HCT116 (cell line): Measurements from ENCODE around the gene TASP1. TPM values are rescaled to one million over a fixed set of nuclear protein-coding genes. Genes with fewer than 3 reads are reported as not detected.

Experiments used
- ATAC-seq: fragments of 200-7000 bp; cut with Tn5 transposase; 2 replicates; pipeline ENCODE4 v1.9.1; 2020; ENCODE audit warnings: mild to moderate bottlenecking, moderate library complexity
- BruUV-seq: library from RNA; stranded (reverse); fragments of 400-500 nt; replicated peaks from 2 replicates; lab custom pipeline; 2021; lab: Mats Ljungman, UMichigan
- CTCF ChIA-PET: fragments of 300-600 bp; sonication (Branson Sonifier 250); formaldehyde crosslinking; loops from one replicate; lab custom pipeline; 2021; ENCODE audit warnings: antibody characterized with exemption; lab: Charles Lee
- POLR2A ChIA-PET: fragments of 300-600, 350-600 bp; sonication (Branson Sonifier 250); formaldehyde crosslinking; loops from one replicate; lab custom pipeline; 2021; ENCODE audit warnings: antibody characterized with exemption; lab: Charles Lee
- RAD21 ChIA-PET, 2 experiments: fragments of 300-600 bp; sonication (Branson Sonifier 250); formaldehyde crosslinking; loops; one replicate each; lab custom pipeline; 2023; ENCODE audit warnings: low total read pairs in 2 of 2; ENCODE audit not compliant: uncharacterized antibody in 2 of 2, unreplicated experiment in 2 of 2, low non-redundant PET in 1 of 2; lab: Charles Lee
- DNase-seq: peaks from one replicate; pipeline ENCODE4 v3.0.0-alpha.2; 2010; ENCODE audit warnings: low read depth, low spot score
- H2AFZ ChIP-seq: fragments of 200-600 bp; shearing (Covaris generic), sonication (generic); 2 replicates; pipeline ENCODE4 v1.6.1; 2017; ENCODE audit warnings: low read depth, mixed run types, mixed read lengths, antibody characterized with exemption, low read length; ENCODE audit not compliant: poor library complexity, severe bottlenecking
- H3K27ac ChIP-seq: 2 replicates; pipeline ENCODE4 v1.5.1; 2012; ENCODE audit warnings: low read depth, low read length
- H3K27me3 ChIP-seq: fragments of 200-600 bp; sonication (generic); 2 replicates; pipeline ENCODE4 v1.6.1; 2016; ENCODE audit warnings: mixed run types, low read length, mixed read lengths; ENCODE audit not compliant: insufficient read depth
- H3K36me3 ChIP-seq, 2 experiments: fragments of 200-500 bp in 1 of 2; fragments of 200-600 bp in 1 of 2; sonication (Bioruptor generic) in 1 of 2; sonication (generic) in 1 of 2; 2 replicates each; pipeline versions ENCODE4 v1.5.1 to v1.6.1; 2014 to 2016; ENCODE audit warnings: low read length in 2 of 2, inconsistent platforms in 1 of 2, mixed read lengths in 1 of 2, mixed run types in 1 of 2; ENCODE audit not compliant: insufficient read depth in 2 of 2, control insufficient read depth in 1 of 2
- H3K4me1 ChIP-seq, 2 experiments: fragments of 200-600 bp in 1 of 2; sonication (generic) in 1 of 2; 2 replicates each; pipeline versions ENCODE4 v1.5.1 to v1.6.1; 2012 to 2017; ENCODE audit warnings: low read length in 2 of 2, inconsistent platforms in 1 of 2, mild to moderate bottlenecking in 1 of 2, mixed read lengths in 1 of 2, mixed run types in 1 of 2, moderate library complexity in 1 of 2; ENCODE audit not compliant: insufficient read depth in 2 of 2, control insufficient read depth in 1 of 2
- H3K4me2 ChIP-seq: fragments of 200-600 bp; sonication (generic); 2 replicates; pipeline ENCODE4 v1.6.1; 2017; ENCODE audit warnings: mixed run types, low read length, mixed read lengths
- H3K4me3 ChIP-seq, 2 experiments: fragments of 200-600 bp in 1 of 2; sonication (generic) in 1 of 2; replicated peaks in 1 of 2; 2 replicates each; pipeline ENCODE4 v1.5.1; 2011 to 2016; ENCODE audit warnings: low read length in 2 of 2, control low read depth in 1 of 2, low read depth in 1 of 2, mild to moderate bottlenecking in 1 of 2, mixed read lengths in 1 of 2, mixed run types in 1 of 2
- H3K79me2 ChIP-seq: fragments of 200-600 bp; sonication (generic); 2 replicates; pipeline ENCODE4 v1.6.1; 2017; ENCODE audit warnings: mild to moderate bottlenecking, mixed run types, low read length, moderate library complexity, mixed read lengths; ENCODE audit not compliant: insufficient read depth
- H3K9ac ChIP-seq: fragments of 200-600 bp; sonication (generic); 2 replicates; pipeline ENCODE4 v1.6.1; 2016; ENCODE audit warnings: low read length, mixed read lengths
- H3K9me2 ChIP-seq: fragments of 200-600 bp; sonication (generic), shearing (Covaris generic); 2 replicates; pipeline ENCODE4 v1.6.1; 2017; ENCODE audit warnings: mixed run types, mild to moderate bottlenecking, moderate library complexity; ENCODE audit not compliant: insufficient read depth
- H3K9me3 ChIP-seq, 2 experiments: fragments of 200-500 bp in 1 of 2; fragments of 200-600 bp in 1 of 2; sonication (Bioruptor generic) in 1 of 2; sonication (generic) in 1 of 2; 2 replicates each; pipeline ENCODE4 v1.6.1; 2014 to 2017; ENCODE audit warnings: low read length in 2 of 2, mixed read lengths in 2 of 2, inconsistent platforms in 1 of 2, low read depth in 1 of 2, mild to moderate bottlenecking in 1 of 2, mixed run types in 1 of 2, moderate library complexity in 1 of 2; ENCODE audit not compliant: control insufficient read depth in 1 of 2, insufficient read depth in 1 of 2
- H4K20me1 ChIP-seq: fragments of 200-600 bp; sonication (generic), shearing (Covaris generic); 2 replicates; pipeline ENCODE4 v1.6.1; 2017; ENCODE audit warnings: mixed run types, mild to moderate bottlenecking, moderate library complexity; ENCODE audit not compliant: insufficient read depth
- ATF3 ChIP-seq: IDR thresholded peaks from 2 replicates; pipeline ENCODE4 v1.6.1; 2012
- CEBPB ChIP-seq: IDR thresholded peaks from 2 replicates; pipeline ENCODE4 v1.6.1; 2012; ENCODE audit warnings: low read depth
- CTCF ChIP-seq, 3 experiments: fragments of 200-600 bp in 1 of 3; sonication (generic) in 1 of 3; IDR thresholded peaks in 2 of 3; conservative IDR thresholded peaks in 1 of 3; 2 replicates each; pipeline ENCODE4 v1.5.1; 2012 to 2017; ENCODE audit warnings: low read depth in 2 of 3, low read length in 2 of 3, antibody characterized with exemption in 1 of 3, borderline replicate concordance in 1 of 3, control low read depth in 1 of 3, mild to moderate bottlenecking in 1 of 3, mixed read lengths in 1 of 3, mixed run types in 1 of 3, moderate library complexity in 1 of 3; ENCODE audit not compliant: insufficient read depth in 1 of 3
- ELF1 ChIP-seq: IDR thresholded peaks from 2 replicates; pipeline ENCODE4 v1.6.1; 2012; ENCODE audit warnings: low read depth, borderline replicate concordance
- EZH2 ChIP-seq: fragments of 200-600 bp; sonication (generic); IDR thresholded peaks from 2 replicates; pipeline ENCODE4 v1.6.1; 2017; ENCODE audit warnings: antibody characterized with exemption, mixed run types
- EZH2phosphoT487 ChIP-seq: fragments of 200-600 bp; IDR thresholded peaks from 2 replicates; pipeline ENCODE4 v1.6.1; 2018; ENCODE audit warnings: antibody characterized with exemption, borderline replicate concordance
- FOSL1 ChIP-seq: IDR thresholded peaks from 2 replicates; pipeline ENCODE4 v1.6.1; 2012; ENCODE audit warnings: low read depth
- JUND ChIP-seq: IDR thresholded peaks from 2 replicates; pipeline ENCODE4 v1.6.1; 2012
- MAX ChIP-seq: IDR thresholded peaks from 2 replicates; pipeline ENCODE4 v1.6.1; 2012
- POLR2A ChIP-seq: IDR thresholded peaks from 2 replicates; pipeline ENCODE4 v1.7.0; 2011; ENCODE audit warnings: borderline replicate concordance; ENCODE audit not compliant: insufficient read depth, insufficient read length; ENCODE audit errors: extremely low read depth
- POLR2AphosphoS5 ChIP-seq: IDR thresholded peaks from 2 replicates; pipeline ENCODE4 v1.6.1; 2011; ENCODE audit warnings: mild to moderate bottlenecking, low read depth, low read length, moderate library complexity
- RAD21 ChIP-seq: IDR thresholded peaks from 2 replicates; pipeline ENCODE4 v1.6.1; 2012; ENCODE audit warnings: low read depth, mild to moderate bottlenecking
- ZFX ChIP-seq: fragments of 450-650 bp; IDR thresholded peaks from 2 replicates; pipeline ENCODE4 v1.6.1; 2017
- ZNF274 ChIP-seq: fragments of 200-500 bp; sonication (Bioruptor generic); IDR thresholded peaks from 2 replicates; pipeline ENCODE4 v1.6.1; 2014; ENCODE audit warnings: mild to moderate bottlenecking, low read depth, low read length, inconsistent platforms
- intact Hi-C: fragments of 100-400 bp; cut with micrococcal nuclease; formaldehyde crosslinking; loops from 2 replicates; pipeline ENCODE4 v1.10.0; 2022
- total RNA-seq: library from RNA; stranded (reverse); gene quantifications from one replicate; pipeline ENCODE4 v1.2.1, GENCODE V29; 2021; ENCODE audit not compliant: unreplicated experiment

Gene TASP1
- total RNA-seq, 1 experiment from 2014 or later: 19.1 TPM

DNA sequence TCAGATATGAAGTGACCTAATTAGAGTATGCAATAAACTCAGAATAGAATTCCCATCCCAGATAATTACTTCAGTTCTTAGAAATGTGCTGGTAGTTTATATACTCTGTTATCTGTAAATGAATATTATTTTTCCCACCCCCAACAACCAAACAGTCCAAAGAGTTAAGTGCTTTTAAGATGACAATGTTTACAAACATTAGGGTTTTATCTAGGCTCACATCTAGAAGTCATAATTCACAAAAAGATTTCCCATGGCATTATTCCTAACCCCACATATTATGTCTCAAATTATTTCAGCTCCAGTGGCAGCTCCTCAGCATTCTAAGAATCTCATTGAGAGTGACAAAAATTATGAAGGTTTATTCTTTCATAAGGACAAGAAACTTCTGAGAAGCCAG lies 120.9 kb downstream of the TASP1 start:
- ATAC-seq (no peak), DNase-seq (no peak)
- POLR2A ChIA-PET: no interaction called here
- no TSS peak for BruUV-seq
- no peaks in the 10 kb centered on the region for H3K4me1 ChIP-seq
- intact Hi-C loops: no loop called here
- H3K9me3 ChIP-seq: no peaks in the 10 kb centered on the region
- H4K20me1 ChIP-seq: no peaks in the 10 kb centered on the region
- H3K4me2 ChIP-seq: no peak overlapping the region
- no peak for TF ChIP-seq JUND
- TF ChIP-seq POLR2A: no peak
- no peak for TF ChIP-seq POLR2AphosphoS5
- TF ChIP-seq FOSL1: no peak
- no peak for TF ChIP-seq EZH2phosphoT487
- TF ChIP-seq ATF3: no peak
- TF ChIP-seq ZNF274: no peak
- no peak for TF ChIP-seq RAD21
- TF ChIP-seq ELF1: no peak
- no peaks in the 10 kb centered on the region for H3K27me3 ChIP-seq
- H3K4me3 ChIP-seq: no peak overlapping the region
- H3K27ac ChIP-seq: no peak overlapping the region
- RAD21 ChIA-PET: no interaction called here
- CTCF ChIA-PET: interaction anchor here (0.8 kb wide), 1 partner anchor 29 kb away, joined by 3 read pairs; no protein-coding TSS in a partner anchor
- no peaks in the 10 kb centered on the region for H3K79me2 ChIP-seq
- no peaks in the 10 kb centered on the region for H3K36me3 ChIP-seq
- no peaks in the 10 kb centered on the region for H3K9me2 ChIP-seq
- no peak overlapping the region for H3K9ac ChIP-seq
- no peak overlapping the region for H2AFZ ChIP-seq

- H3K9me3 ChIP-seq: no peaks in the 10 kb centered on the region
- H2AFZ ChIP-seq: no peak overlapping the region
- RAD21 ChIA-PET: no interaction called here
- POLR2A ChIA-PET: no interaction called here
- no peaks in the 10 kb centered on the region for H4K20me1 ChIP-seq
- no peak overlapping the region for H3K4me2 ChIP-seq
- TF ChIP-seq FOSL1 (no peak), CTCF (IDR thresholded peaks at IDR 0.05 in 2 of 3, conservative IDR thresholded peaks at IDR 0.05 in 1 of 3; ENCODE audit: borderline replicate concordance in 1 of 3, insufficient read depth in 1 of 3, low read depth in 2 of 3, low read length in 2 of 3) (no peak), EZH2 (no peak), CEBPB (no peak), MAX (no peak), RAD21 (no peak), ZFX (no peak)
- no peaks in the 10 kb centered on the region for H3K36me3 ChIP-seq
- no peaks in the 10 kb centered on the region for H3K4me1 ChIP-seq
- H3K27ac ChIP-seq: no peak overlapping the region
- DNase-seq (no peak), ATAC-seq (no peak)
- H3K27me3 ChIP-seq: no peaks in the 10 kb centered on the region
- intact Hi-C loops: no loop called here
- H3K4me3 ChIP-seq: no peak overlapping the region
- CTCF ChIA-PET: interaction anchor here (1.3 kb wide), 1 partner anchor 31 kb away, joined by 3 read pairs; no protein-coding TSS in a partner anchor
- H3K9me2 ChIP-seq: no peaks in the 10 kb centered on the region
- H3K9ac ChIP-seq: no peak overlapping the region
- H3K79me2 ChIP-seq: no peaks in the 10 kb centered on the region
- BruUV-seq: no TSS peak
Measured at GRCh38 chr20:13515796-13516558, 122.8 kb downstream of the TASP1 start.
